ENCODE results near the gene NUMBL. TPM values are rescaled to one million over a fixed set of nuclear protein-coding genes. Genes with fewer than 3 reads are reported as not detected.

Gene NUMBL
- total and polyA plus RNA-seq, 2 of the 13 experiments (the other 11 are each of a cell fraction or from before 2014, with no cell fraction given) = 0.49 to 2.3 TPM

DNA sequence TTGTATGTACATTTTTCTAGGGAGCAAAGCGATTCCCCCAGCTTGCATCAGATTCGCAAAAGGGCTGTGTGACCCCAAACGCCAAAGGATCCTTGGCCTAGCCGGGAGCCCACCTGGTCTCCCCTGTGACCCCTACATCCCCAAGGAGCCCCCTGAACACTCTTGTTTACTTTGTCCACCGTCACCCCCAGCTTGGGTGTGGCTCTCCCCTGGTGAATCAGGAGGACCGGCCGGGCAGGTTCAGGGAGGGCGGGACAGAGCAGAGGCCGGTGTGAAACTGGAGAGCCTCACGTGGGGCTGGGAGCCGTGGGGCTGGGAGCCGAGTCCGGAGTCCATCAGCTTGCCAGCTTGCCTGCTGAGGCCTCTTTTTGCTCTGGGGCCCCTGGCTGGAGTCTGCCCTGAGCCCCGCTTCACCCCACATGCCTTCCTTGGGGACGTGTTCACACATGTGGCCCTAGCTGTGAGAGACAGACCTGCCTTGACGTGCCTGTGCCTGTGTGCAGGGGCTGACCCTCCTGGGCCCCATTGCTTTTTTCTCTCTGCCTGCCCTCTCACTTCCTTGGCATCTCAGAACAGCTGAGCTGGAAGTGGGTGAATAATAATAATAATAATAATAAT lies 28.4 kb upstream of the NUMBL start (continued):
- TF ChIP-seq, protein P1, sequence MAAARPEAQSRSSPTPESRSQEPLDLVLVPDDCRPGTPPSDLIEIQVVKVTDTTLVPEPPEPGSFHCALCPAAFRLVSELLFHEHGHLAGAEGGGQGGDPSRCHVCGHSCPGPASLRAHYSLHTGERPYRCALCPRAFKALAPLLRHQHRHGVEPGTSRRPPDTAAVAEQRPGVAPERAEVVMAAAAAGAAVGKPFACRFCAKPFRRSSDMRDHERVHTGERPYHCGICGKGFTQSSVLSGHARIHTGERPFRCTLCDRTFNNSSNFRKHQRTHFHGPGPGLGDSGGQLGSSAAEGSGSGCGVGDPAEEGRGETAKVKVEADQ (CRISPR knock-in tag; IDR thresholded peaks at IDR 0.05; ENCODE audit: borderline replicate concordance) = no peak
- TF ChIP-seq ZFP90 (CRISPR knock-in tag; IDR thresholded peaks at IDR 0.05; ENCODE audit: borderline replicate concordance) = no peak
- no peak for TF ChIP-seq CBX1 (IDR thresholded peaks at IDR 0.05; ENCODE audit: low read depth)
- TF ChIP-seq ZNF746 (CRISPR knock-in tag; IDR thresholded peaks at IDR 0.05) = peak; percentile 66; the same call in 1 of the 2 replicates
- TF ChIP-seq ARNT (IDR thresholded peaks at IDR 0.05) = no peak
- TF ChIP-seq, protein P2, sequence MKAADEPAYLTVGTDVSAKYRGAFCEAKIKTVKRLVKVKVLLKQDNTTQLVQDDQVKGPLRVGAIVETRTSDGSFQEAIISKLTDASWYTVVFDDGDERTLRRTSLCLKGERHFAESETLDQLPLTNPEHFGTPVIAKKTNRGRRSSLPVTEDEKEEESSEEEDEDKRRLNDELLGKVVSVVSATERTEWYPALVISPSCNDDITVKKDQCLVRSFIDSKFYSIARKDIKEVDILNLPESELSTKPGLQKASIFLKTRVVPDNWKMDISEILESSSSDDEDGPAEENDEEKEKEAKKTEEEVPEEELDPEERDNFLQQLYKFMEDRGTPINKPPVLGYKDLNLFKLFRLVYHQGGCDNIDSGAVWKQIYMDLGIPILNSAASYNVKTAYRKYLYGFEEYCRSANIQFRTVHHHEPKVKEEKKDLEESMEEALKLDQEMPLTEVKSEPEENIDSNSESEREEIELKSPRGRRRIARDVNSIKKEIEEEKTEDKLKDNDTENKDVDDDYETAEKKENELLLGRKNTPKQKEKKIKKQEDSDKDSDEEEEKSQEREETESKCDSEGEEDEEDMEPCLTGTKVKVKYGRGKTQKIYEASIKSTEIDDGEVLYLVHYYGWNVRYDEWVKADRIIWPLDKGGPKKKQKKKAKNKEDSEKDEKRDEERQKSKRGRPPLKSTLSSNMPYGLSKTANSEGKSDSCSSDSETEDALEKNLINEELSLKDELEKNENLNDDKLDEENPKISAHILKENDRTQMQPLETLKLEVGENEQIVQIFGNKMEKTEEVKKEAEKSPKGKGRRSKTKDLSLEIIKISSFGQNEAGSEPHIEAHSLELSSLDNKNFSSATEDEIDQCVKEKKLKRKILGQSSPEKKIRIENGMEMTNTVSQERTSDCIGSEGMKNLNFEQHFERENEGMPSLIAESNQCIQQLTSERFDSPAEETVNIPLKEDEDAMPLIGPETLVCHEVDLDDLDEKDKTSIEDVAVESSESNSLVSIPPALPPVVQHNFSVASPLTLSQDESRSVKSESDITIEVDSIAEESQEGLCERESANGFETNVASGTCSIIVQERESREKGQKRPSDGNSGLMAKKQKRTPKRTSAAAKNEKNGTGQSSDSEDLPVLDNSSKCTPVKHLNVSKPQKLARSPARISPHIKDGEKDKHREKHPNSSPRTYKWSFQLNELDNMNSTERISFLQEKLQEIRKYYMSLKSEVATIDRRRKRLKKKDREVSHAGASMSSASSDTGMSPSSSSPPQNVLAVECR (CRISPR knock-in tag; IDR thresholded peaks at IDR 0.05; ENCODE audit: borderline replicate concordance) = peak; percentile 89
- TF ChIP-seq, protein P3, sequence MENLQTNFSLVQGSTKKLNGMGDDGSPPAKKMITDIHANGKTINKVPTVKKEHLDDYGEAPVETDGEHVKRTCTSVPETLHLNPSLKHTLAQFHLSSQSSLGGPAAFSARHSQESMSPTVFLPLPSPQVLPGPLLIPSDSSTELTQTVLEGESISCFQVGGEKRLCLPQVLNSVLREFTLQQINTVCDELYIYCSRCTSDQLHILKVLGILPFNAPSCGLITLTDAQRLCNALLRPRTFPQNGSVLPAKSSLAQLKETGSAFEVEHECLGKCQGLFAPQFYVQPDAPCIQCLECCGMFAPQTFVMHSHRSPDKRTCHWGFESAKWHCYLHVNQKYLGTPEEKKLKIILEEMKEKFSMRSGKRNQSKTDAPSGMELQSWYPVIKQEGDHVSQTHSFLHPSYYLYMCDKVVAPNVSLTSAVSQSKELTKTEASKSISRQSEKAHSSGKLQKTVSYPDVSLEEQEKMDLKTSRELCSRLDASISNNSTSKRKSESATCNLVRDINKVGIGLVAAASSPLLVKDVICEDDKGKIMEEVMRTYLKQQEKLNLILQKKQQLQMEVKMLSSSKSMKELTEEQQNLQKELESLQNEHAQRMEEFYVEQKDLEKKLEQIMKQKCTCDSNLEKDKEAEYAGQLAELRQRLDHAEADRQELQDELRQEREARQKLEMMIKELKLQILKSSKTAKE (CRISPR knock-in tag; IDR thresholded peaks at IDR 0.05; ENCODE audit: borderline replicate concordance) = 0 out of 2 replicates have a peak, but pooled peaks have one; percentile 28
- peak; percentile 65; the same call in 1 of the 2 replicates for TF ChIP-seq RXRB (CRISPR knock-in tag; IDR thresholded peaks at IDR 0.05; ENCODE audit: borderline replicate concordance)
- TF ChIP-seq PHB2 (IDR thresholded peaks at IDR 0.05; ENCODE audit: partially characterized antibody) = no peak
- TF ChIP-seq TSC22D2 (CRISPR knock-in tag; IDR thresholded peaks at IDR 0.05; ENCODE audit: borderline replicate concordance) = no peak
- no peak for TF ChIP-seq ZNF205 (CRISPR knock-in tag; IDR thresholded peaks at IDR 0.05)
- TF ChIP-seq, protein P4, sequence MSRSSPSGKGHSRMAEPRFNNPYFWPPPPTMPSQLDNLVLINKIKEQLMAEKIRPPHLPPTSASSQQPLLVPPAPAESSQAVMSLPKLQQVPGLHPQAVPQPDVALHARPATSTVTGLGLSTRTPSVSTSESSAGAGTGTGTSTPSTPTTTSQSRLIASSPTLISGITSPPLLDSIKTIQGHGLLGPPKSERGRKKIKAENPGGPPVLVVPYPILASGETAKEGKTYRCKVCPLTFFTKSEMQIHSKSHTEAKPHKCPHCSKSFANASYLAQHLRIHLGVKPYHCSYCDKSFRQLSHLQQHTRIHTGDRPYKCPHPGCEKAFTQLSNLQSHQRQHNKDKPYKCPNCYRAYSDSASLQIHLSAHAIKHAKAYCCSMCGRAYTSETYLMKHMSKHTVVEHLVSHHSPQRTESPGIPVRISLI (CRISPR knock-in tag; IDR thresholded peaks at IDR 0.05; ENCODE audit: borderline replicate concordance) = 0 out of 2 replicates have a peak, but pooled peaks have one; percentile 15
- no peak for TF ChIP-seq ZNF572 (CRISPR knock-in tag; IDR thresholded peaks at IDR 0.05)
- TF ChIP-seq, protein P5, sequence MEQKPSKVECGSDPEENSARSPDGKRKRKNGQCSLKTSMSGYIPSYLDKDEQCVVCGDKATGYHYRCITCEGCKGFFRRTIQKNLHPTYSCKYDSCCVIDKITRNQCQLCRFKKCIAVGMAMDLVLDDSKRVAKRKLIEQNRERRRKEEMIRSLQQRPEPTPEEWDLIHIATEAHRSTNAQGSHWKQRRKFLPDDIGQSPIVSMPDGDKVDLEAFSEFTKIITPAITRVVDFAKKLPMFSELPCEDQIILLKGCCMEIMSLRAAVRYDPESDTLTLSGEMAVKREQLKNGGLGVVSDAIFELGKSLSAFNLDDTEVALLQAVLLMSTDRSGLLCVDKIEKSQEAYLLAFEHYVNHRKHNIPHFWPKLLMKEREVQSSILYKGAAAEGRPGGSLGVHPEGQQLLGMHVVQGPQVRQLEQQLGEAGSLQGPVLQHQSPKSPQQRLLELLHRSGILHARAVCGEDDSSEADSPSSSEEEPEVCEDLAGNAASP (CRISPR knock-in tag; IDR thresholded peaks at IDR 0.05; ENCODE audit: borderline replicate concordance) = peak; percentile 68; the same call in 1 of the 2 replicates
- TF ChIP-seq ZBTB20 (CRISPR knock-in tag; IDR thresholded peaks at IDR 0.05; ENCODE audit: borderline replicate concordance, low read depth) = peak; percentile 46; the same call in 1 of the 2 replicates
- TF ChIP-seq MAFK (conservative IDR thresholded peaks at IDR 0.05 in 1 of 2, IDR thresholded peaks at IDR 0.05 in 1 of 2; ENCODE audit: low read length in 2 of 2) = no peak
- TF ChIP-seq, protein P6, sequence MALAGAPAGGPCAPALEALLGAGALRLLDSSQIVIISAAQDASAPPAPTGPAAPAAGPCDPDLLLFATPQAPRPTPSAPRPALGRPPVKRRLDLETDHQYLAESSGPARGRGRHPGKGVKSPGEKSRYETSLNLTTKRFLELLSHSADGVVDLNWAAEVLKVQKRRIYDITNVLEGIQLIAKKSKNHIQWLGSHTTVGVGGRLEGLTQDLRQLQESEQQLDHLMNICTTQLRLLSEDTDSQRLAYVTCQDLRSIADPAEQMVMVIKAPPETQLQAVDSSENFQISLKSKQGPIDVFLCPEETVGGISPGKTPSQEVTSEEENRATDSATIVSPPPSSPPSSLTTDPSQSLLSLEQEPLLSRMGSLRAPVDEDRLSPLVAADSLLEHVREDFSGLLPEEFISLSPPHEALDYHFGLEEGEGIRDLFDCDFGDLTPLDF (CRISPR knock-in tag; IDR thresholded peaks at IDR 0.05) = no peak
- no peak for TF ChIP-seq PPARG (CRISPR knock-in tag; conservative IDR thresholded peaks at IDR 0.05)

Data from HepG2 (cell line).